OCI-LY7 (cell line): ENCODE results near the gene UVRAG.

Source experiments
- EZH2phosphoT487 ChIP-seq: fragments of 200-600 bp; sonication (generic); IDR thresholded peaks from 2 replicates; pipeline ENCODE4 v1.6.1; 2018; ENCODE audit warnings: low read depth, borderline replicate concordance, mild to moderate bottlenecking, mixed run types, antibody characterized with exemption, low read length, moderate library complexity, mixed read lengths
- TF ChIP-seq, protein P1 (sequence below): fragments of 200-600 bp; sonication (generic); conservative IDR thresholded peaks from 2 replicates; pipeline ENCODE4 v1.5.1; 2014; ENCODE audit warnings: mild to moderate bottlenecking, antibody characterized with exemption, low read length, moderate library complexity, mixed read lengths

DNA sequence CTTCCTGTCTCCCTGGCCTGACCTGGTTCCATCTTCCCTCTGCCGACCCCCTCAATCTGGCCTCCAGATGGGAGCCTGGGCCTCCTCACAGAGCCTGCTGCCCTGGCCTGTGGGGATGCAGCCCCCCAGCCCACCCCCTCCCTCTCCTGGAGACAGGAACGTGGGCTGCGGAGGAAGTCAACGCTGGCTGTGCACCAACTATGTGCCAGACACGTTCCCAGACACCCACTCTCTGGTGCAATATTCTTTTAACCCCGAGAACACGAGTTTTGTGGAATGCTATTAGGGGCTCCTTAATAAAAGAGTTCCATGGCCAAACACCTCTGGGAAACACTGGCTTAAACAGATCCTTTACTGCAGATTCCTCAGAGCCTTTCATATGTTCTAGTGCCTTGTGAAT is 375.4 kb downstream of the UVRAG start:
- TF ChIP-seq, protein P1, sequence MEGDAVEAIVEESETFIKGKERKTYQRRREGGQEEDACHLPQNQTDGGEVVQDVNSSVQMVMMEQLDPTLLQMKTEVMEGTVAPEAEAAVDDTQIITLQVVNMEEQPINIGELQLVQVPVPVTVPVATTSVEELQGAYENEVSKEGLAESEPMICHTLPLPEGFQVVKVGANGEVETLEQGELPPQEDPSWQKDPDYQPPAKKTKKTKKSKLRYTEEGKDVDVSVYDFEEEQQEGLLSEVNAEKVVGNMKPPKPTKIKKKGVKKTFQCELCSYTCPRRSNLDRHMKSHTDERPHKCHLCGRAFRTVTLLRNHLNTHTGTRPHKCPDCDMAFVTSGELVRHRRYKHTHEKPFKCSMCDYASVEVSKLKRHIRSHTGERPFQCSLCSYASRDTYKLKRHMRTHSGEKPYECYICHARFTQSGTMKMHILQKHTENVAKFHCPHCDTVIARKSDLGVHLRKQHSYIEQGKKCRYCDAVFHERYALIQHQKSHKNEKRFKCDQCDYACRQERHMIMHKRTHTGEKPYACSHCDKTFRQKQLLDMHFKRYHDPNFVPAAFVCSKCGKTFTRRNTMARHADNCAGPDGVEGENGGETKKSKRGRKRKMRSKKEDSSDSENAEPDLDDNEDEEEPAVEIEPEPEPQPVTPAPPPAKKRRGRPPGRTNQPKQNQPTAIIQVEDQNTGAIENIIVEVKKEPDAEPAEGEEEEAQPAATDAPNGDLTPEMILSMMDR, result no peak
- TF ChIP-seq EZH2phosphoT487, result no peak
